GM21723 (cell line): Measurements from ENCODE around the gene KITLG.
"Not testable (repeated sequence)": the region's sequence is repeated elsewhere in the genome, so short reads cannot be mapped to it uniquely, and the experiment has no call there.

ENCODE experiments used
- ATAC-seq: cut with Tn5 transposase; IDR thresholded peaks from one replicate; pipeline ENCODE4 v1.9.1; 2021; ENCODE audit warnings: mild to moderate bottlenecking, moderate library complexity; ENCODE audit not compliant: unreplicated experiment

KITLG gene

DNA sequence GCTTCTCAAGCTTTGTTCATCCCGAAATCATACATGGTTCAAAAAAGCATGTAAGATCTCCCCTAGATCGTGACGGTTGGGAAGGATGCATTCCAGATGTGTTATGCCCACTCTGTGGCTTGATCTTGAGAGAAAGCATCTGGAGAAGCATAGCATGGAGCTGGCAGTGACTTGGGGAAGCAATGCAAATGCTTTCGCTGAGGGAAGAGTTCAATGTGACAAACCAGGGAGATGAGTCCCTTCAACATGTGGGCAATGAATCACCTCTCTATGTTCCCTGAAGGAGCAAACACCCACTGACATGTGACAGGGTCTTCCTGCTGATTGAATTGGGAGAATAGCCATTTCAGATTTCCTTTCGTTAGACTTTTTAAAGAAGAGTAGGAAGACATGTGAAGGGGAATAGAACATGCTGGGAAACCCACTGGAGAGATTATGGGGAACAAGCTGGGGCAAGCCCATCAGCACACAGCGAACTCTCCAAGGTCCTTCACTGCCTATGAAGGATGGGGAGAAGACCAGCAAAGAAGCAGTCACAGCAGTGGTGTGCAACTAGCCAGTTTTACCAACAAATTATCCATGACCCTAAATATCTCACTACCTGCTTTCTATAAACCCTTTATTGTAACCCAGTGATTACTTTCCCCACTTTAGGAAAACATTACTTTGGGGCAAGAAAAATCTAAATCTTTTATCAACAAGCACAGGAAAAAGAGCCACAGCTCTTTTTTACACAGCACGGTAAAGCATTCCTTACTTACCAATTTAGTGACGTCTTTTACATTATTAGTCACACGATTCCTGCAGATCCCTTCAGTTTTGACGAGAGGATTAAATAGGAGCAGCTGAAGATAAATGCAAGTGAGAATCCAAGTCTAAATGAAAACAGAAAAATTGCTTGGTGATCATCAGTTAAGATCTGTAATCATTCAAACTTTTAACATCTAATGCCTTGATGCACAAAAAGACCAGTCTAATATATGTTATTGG is 35.0 kb downstream of the KITLG start:
- ATAC-seq, result no peak

DNA sequence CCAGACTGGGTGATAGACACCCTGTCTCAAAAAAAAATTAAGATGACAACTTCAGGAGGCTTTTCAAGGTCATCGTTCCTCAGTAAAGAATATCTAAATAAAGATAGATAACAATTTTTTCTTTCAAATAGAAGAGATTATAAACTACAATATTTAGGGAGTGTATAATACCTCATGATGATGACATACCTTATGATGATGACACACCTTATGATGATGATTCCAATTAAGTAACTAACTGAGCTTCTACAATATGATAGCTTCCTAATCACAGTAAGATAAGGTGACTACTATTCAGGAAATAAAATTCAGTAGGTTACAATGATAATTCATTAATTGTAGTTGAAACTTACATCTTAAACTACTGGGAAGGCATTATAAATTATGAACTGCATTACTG is 40.4 kb downstream of the KITLG start:
- ATAC-seq, result no peak

DNA sequence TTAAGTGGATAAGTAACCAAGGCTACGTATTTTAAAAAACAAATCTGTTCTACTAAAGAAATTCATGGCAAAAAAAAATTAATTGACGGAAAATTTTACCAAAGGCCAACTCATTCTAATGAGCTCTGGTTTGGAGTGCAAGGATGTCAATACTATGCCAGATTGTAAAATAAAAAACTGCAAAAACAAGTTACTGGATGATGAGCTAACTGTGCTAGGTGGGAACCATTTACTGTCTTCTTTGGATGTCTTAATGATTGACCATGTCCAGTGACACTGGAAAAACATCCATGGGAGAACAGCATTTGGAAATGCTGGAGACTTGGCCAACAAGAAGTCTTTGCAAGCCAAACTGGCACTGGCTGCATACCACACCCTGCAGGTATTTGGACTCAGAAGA is 41.6 kb downstream of the KITLG start:
- ATAC-seq, result no peak

DNA sequence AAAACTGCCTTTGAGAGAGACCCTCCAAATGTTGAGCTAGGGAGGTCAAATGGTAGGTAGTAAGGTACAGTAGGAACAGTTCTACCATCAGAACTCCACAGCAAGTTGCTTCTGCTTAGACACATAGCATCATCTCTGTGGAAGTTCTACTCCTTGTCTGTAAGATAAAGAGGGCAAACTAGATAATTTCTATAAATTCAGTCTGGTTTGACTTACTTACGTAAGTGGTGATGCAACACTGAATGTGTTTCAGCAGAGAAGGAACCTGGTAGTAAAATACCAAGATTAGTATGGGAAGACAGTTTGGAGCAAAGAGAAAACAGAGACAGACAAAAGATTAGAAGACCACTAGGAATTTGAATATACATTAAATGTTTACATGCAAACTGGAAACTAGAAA is 42.0 kb downstream of the KITLG start:
- no peak for ATAC-seq

DNA sequence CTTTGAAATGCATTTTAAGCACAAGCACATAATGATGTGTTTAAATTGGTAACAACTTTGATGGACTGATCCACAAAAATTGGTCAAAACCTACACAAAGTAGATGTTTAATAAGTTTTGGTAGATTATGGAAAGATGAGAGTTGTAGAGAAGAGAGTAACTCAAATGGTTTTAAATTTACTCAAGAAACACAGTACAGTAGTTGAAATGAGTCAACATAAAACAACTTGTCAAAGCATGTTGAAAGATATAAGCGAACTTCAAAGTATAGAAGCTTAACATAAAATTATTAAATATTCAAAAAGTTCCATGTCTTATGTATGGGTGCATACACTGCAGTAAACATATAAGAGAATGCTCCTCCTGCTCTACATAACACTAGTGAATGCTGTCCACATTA is 49.4 kb downstream of the KITLG start:
- no peak for ATAC-seq

DNA sequence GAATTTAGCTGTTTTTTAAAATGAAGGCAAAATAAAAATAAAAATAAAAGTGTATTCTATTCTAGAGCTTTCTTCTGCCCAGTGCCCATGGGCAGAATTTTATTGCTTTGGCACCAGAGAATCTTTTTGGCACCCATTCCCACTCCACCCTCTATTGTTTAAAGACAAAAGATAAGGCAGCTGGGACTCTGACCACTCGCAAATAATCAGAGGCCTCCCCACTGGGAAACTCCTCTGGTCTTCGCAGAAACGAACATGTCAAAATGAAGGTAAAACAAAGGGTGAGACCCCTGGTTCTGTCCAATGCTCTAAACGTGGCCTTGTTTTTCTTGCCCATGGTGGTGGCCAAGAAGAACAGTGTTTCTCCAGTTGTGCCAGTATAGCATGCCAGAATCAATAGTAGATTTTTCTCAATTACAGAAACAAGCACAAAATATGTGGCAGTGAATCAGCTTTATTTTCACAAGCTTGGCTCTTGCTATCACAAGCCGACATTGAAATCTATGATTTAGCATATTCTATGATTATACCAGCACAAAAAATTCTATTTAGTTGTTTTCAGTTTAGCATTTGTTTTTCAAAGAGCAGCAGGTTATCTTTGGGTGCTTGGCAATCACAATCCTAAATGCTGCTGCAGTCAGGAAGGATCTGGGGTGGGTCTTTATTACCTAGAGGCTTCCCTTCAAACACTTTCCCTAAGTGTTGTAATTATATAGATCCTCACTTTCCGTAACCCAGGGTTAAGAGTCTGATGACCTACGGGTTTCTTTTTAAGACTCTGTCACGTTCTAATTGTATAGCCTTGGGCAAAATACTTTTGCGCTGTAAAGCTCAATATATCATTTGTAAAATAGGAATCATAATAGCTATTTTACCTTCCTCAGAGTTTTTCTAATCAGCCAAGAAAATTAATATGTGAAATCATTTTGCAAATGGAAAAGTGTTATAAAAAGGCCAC is 50.5 kb downstream of the KITLG start:
- ATAC-seq, result no peak

DNA sequence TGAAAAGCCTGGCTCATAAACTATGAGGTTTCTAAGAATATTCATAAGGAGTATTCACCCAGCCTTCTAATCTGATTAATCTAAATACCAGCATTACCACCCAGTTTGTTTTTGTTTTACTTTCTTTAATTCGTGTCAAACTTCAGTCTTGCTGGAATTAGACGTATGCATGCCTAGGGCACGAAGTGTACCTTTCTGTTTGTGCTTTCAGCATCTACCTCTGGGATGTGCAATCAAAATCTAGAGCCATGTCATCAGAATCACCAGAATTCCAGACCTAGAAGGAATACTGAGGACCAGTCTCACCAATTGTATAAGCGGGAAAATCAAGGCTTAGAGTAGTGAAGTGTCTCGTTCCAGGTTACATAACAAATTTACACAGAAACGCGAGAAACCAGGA is 57.3 kb downstream of the KITLG start:
- ATAC-seq, result no peak

DNA sequence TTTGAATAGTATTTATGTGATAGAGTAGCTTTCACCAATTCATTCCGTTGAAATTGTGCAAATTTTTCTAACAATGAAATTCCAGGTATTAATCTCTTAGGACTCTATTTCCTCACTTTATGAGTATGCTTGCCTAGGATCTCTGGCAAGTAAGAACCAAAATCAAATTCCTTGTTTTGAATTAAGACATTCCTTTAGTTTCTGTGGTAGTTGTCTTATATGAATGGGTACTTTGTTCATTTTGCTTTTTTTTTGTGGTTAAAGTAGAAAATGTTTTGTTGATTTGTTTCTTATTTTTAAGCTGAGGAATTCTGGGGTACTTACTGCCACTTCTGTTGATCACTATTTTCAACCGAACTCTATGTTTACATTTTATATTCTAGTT is 59.8 kb downstream of the KITLG start:
- ATAC-seq, result no peak

DNA sequence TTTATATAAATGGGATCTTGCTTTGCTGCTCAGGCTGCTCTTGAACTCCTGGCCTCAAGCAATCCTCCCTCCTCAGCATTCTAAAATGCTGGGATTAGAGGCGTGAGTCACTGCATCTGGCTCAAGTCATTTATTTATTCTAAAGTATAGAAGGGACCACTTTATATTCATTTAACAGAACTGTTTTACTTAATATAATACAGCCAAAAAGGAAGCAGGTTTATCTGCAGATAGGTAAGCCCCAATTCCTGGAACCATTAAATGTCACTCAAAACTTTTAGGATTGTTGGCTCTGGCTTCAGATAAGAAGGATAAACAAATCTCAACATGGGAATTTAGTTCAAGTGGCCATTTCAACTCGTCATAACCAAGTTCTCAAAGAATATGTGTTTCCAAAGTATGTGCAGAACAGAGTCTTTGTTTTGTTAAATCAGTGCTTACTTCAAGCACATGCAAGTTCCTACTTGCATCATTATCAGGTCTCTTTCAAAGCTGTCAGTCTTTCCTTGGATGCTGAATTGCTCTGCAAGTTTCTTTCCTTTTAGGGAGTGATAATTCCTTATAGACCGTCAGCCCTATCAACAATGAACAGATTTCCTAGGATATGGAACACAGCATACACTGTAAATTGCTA is 60.4 kb downstream of the KITLG start:
- no peak for ATAC-seq

DNA sequence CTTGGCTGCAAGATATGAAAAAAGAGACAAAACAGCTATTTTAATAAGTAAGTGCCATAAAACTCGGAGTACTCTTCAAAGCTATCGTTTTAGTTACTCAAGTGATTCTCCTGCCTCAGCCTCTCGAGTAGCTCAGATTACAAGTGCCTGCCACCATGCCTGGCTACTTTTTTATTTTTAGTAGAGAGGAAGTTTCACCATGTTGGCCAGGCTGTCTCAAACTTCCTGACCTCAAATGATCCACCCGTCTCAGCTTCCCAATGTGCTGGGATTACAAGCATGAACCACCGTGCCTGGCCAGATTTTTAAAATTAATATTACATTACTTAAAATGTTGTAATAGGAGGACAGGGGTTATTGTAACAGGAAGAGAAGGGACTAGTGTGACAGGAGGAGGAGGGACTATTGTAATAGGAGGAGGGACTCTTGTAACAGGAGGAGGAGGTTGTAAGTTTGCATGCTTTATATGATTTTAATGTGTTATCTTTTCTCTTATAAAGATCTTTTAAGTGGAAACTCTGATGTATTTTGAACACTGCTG is 61.3 kb downstream of the KITLG start:
- no peak for ATAC-seq

DNA sequence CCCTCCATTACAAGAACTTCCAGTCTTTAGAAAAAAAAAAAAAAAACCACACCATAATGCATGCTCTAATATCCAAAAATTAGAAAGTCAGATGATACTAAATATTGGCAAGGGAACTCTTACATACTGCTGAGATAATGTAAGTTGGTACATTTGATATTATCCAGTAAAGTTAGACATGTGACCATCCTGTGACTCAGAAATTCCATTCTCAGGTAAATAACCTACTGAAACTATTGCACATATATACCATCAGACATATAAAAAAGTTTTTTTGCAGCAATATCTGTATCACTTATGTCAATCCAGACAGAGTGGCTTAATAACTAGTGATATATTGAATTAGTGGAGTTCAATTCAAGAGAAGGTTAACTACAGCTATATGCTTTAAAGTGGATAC is 63.5 kb downstream of the KITLG start:
- ATAC-seq, result no peak

DNA sequence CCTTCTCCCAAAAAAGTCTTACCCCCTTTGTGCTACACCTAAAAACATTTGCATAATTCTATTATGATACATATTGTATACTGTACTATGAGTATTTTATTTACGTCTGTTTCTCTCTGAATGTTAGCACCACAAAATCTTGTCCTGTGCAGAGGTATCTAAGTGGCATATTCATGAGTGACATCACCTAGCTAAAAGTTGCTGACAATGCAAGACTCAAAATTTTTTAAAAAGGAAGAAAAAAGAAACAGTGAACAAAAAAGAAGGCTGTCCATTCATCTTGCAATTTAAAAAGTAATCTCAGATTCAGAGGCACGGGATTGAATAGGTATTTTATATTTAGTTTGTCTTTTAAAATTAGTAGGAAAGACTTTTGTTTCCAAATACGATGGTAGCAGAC is 69.4 kb downstream of the KITLG start:
- no peak for ATAC-seq

DNA sequence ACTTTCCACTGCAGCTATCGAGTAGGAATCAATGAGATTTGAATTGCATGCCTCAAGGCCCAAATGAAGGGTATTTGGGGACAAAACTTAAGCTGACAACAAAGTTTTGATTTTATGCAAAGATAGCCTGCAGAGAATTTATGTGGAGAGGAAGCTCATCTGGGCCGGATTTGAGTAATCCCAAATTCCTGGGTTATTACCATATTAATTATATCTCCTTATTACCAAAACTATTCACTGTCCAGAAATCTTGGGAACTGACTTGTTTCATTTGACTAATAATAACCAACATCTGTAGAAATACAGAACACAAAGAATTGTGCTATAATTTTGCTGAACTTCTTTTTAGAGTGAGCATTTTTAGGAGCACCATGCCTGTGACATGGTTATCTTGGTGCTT is 70.4 kb downstream of the KITLG start:
- ATAC-seq, result no peak

DNA sequence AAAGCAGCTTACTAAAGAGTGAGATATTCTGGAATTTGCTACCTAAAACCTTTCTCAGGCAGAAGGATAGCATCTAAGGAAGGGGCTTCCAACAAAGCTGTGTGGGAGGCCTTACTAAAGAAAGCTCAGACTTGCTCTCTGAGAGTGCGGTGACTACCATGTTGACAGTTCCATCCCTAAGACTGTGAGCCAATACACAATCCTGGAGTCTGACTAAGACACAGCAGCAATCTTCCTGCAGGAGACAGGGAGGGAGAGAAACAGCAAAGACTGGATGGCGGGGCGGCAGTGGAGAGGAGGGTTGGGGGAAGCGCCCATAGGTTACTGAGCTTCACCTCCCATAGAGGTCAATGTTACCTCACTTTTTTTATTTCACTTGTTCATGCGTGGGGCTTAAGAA is 70.9 kb downstream of the KITLG start:
- ATAC-seq, result no peak

DNA sequence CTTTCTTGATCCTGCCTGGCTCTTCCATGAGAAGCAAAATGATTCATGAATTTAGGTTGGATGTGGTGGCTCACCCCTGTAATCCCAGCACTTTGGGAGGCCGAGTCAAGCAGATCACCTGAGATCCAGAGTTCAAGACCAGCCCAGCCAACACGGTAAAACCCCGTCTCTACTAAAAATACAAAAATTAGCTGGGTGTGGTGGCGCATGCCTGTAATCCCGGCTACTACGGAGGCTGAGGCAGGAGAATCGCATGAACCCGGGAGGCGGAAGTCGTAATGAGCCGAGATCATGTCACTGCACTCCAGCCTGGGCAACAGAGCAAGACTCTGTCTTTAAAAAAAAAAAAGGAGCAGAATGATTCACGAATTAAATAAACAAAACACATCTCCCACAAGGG is 72.4 kb downstream of the KITLG start:
- ATAC-seq, result not testable (repeated sequence)

DNA sequence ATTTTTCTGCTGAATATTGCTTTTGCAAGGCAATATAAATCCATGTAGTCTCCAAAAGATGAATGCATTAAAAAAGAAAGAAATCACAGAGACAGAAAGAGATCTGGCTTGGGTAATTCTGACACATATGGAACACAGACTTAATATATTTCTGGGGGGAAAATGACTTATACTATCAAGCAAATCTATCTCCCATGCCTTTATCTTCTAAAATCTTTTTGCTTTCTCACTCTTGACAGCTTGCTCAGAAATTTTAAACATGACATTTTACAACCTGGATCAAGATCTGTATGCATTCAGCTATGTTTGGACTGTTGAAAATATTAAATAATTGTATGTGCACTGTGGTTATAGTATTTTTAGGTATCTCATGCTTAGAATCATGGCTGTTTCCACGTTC is 73.0 kb downstream of the KITLG start:
- no peak for ATAC-seq

DNA sequence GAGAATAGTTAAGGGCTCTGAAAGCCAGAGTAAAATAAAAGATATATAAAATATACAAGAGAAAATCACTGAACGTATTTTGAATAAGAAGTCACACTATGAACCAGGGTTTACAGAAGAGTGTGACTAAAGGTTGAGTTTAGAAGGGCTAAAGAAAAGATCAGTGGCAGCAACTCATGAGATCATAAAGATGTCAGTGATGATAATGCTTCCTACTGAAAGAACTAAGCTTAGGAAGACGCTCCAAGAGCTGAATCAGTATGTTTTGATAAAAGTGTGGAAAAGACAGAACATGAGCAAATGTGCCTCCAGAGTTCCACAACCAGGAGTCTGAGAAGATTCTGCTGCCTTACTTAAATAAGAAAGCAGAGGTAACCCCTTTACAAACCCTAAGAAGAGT is 74.6 kb downstream of the KITLG start:
- ATAC-seq, result no peak

DNA sequence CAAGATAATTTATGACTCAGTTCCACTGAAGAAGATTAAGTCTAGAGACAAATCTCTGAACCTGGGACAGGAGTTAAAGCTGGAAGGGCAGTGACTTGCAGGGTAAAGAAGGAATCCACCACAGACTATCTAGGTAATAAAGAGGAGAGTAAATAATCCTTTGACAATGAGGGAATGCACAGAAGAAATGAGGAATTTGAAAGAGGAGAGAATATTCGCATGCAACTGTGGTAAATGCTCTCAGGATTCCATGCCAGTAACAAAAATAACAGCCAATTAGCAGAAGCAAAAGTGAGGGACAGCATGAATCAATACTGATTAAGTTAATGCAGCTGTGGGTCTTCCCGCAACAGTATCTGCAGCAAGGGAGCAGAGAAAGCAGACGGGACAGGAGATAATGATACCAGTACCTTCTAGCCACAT is 77.0 kb downstream of the KITLG start:
- no peak for ATAC-seq

DNA sequence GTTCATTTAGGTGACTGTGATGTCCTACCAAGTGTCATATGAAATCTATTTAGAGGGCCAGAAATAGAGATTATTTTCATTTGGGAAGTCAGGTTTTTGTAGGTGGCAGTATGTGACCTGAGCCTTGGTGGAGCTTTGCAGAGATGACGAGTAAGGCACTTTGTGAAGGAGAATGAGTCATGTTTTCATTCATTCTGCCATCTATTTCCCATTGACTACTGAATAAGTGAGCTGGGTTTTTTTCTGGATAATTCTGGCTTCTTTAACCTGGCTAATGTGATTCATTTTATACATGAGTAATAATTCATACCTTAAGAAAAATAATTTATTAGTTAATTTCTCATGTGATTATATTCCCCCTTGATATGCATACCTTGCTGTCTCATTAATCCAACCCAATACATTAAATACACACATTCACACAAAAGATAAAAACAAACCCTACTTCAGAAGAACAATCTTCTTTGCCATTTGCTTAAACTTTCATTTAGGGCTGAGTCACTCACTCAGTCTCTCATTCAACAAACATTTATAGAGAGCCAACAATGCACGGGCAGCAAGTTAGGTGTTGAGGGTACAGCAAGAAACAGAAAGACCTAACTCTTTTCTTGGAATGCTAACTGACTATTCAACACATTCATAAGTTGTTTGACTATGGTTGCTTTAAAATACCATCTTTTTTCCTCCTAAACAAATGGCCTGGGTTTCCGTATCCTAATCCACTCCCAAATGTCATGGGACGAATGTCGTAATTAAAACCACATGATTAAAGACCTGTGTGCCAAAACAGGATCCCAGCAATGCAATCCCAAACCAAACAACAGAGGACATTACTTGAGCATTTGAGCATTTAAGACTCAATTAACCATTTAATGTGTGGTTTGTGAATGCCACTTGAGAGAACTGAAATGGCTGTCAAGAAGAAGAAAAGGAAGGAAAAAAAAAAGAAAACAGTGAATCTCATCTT is 78.0 kb downstream of the KITLG start:
- no peak for ATAC-seq

DNA sequence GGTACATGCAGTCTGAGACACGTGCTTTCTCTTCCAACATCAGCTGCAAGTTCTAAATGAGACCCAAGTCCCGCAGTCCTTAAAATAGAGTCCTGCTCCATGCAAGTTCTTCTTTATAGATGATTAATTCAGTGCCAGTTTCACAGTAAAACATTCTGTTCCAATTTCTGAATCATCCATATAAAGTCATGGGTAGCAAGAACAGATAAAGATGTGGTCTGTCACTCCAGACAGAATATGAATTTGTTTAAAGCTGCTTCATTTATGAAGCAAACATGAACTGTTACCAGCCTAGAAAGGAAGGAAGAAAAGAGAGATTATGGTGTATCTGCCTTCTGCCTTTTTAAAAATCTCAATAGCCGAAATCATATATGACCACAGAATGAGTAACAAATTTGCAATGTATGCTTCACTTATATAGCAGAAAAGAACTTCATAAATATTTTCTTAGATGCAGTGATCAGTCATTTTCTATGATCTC is 83.3 kb downstream of the KITLG start:
- ATAC-seq, result no peak
